ENCODE measurements around the gene STUM. TPM values are rescaled to one million over a fixed set of nuclear protein-coding genes. Genes with fewer than 3 reads are reported as not detected.

STUM gene
- total RNA-seq, 1 donor from 2014 or later = 1.4 TPM

DNA sequence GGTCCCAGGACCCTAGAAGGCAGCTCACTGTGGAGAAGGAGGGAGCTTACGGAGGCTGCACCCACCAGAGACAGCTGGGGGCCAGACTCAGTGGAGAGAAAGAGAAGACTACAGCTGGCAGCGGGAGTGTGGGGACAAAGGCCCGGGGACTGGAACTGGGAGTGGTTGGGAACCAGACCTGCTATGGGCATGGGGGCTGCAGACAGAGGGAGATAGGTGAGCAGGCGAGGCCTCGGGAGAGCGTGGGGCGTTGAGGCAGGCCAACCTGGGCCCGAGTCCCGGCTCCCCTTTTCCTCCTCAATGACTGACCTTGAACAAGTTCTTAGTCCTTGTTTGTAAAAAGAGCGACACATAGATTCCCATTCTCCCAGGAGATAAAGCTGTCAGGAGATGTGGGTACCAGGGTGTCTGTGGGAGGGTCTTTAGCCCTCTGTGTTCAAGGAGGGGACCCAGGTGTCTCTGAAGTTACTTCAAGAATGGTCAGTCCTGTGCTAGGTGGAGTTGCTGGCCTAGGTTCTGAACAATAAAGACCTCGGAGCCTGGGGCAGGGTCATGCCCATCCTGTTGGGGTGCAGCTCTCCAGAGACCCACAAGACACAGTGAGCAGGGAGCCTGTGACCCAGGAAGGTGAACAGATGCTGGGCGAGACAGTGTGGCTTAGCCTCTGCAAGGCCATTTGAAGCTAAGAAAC lies 102.6 kb downstream of the STUM start:
- ATAC-seq = no peak
- intact Hi-C loops (cut with DNase I) = no loop called here
- DNase-seq (ENCODE audit: missing footprints) = no peak

- no peak for ATAC-seq
- DNase-seq (ENCODE audit: missing footprints) = no peak
- intact Hi-C loops (cut with DNase I) = no loop called here
These were observed 103.2 kb downstream of the STUM start for GRCh38 chr1:226651732-226652105.

- intact Hi-C loops (cut with DNase I) = no loop called here
- DNase-seq (ENCODE audit: missing footprints) = no peak
- ATAC-seq = no peak
These were observed 104.0 kb downstream of the STUM start for GRCh38 chr1:226652613-226653012.

DNA sequence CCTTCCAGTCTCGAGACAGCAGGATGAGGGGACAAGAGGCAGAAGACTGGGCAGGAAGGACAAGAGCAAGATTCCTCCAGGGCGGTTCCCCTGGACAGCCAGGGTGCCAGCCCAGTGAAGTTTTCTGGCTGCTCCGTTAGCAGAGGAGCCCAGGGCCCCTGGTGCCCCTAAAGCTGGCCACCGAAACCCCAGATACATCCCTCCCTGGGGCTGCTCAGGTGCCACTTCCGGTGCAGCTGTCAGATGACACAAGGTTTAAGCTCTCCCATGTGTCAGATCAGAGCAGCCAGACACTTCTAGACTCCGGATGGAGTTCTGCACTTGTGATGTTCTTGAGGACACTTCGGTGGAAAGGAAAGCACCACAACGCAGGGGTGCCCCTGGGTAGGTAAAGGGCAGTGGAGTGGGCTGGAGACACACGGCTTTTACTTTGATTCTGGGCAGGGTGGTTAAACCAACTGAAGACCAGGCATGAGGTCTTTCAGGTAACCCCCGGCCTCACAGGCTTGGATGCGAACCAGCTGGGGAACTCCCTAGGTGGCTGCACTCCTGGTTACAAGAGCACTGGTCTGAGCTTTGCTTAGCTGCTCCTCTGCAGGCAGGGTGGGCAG lies 104.9 kb downstream of the STUM start:
- DNase-seq (ENCODE audit: missing footprints) (no peak), ATAC-seq (no peak)
- intact Hi-C loops (cut with DNase I) = no loop called here

- DNase-seq (ENCODE audit: missing footprints) (no peak), ATAC-seq (no peak)
- intact Hi-C loops (cut with DNase I) = no loop called here
These were observed 105.6 kb downstream of the STUM start for GRCh38 chr1:226654046-226654667.

- intact Hi-C loops (cut with DNase I) = no loop called here
- no peak for ATAC-seq
- no peak for DNase-seq (ENCODE audit: missing footprints)
These were observed 106.1 kb downstream of the STUM start for GRCh38 chr1:226654668-226655055.

GRCh38 chr1:226655251-226656163 lies 106.9 kb downstream of the STUM start:
- intact Hi-C loops (cut with DNase I) = no loop called here
- DNase-seq (ENCODE audit: missing footprints) = no peak

GRCh38 chr1:226656201-226656600 lies 107.6 kb downstream of the STUM start:
- intact Hi-C loops (cut with DNase I) = no loop called here
- ATAC-seq = no peak
- no peak for DNase-seq (ENCODE audit: missing footprints)

More at GRCh38 chr1:226655251-226656163, 106.9 kb downstream of the STUM start:
- no peak for ATAC-seq

- no peak for DNase-seq (ENCODE audit: missing footprints)
These were observed 108.2 kb downstream of the STUM start for GRCh38 chr1:226656601-226657277.

GRCh38 chr1:226657895-226658545 lies 109.5 kb downstream of the STUM start:
- ATAC-seq (no peak), DNase-seq (ENCODE audit: missing footprints) (no peak)
- intact Hi-C loops (cut with DNase I) = no loop called here

More at GRCh38 chr1:226656601-226657277, 108.2 kb downstream of the STUM start:
- intact Hi-C loops (cut with DNase I) = no loop called here
- no peak for ATAC-seq

DNA sequence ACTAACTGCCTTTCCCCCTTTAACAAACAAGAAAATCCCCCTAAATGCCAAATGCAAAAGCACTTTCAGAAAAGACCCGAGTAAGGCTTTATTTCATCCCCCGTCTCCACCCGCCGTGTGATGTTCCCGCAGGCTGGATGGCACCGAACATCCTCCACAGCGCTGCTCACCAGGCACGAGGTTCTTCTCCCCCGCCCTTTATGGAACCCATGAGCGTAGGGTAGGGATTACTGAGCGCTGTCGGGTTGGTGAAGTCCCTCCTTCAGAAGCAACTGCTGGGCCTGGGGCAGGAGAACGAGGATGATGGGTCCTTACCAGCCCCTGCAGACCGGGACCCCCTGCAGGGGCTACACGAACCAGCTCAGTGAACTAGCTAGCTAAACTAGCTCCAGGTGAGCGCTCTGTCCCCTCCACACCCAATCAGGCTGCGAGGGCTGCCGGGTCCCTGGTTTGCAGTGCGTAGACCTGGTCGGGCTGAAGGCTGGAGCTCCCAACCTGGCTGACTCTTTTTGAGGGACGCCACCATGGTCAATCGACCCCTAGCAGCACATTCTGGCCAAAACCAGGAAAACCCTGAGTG lies 110.1 kb downstream of the STUM start:
- DNase-seq (ENCODE audit: missing footprints) (no peak), ATAC-seq (no peak)
- intact Hi-C loops (cut with DNase I) = no loop called here

Other genes with a start within 250 kb of the STUM start
- 21.8 TPM for gene LIN9, start 239.6 kb upstream of the STUM start, total RNA-seq
- 154 TPM for gene PARP1, start 140.7 kb upstream of the STUM start, total RNA-seq
- 24.8 TPM for gene ITPKB, start 190.5 kb downstream of the STUM start, total RNA-seq